Caco-2 (cell line): ENCODE data around the gene L3MBTL4. TPM values are rescaled to one million over a fixed set of nuclear protein-coding genes. Genes with fewer than 3 reads are reported as not detected.

Source experiments
- BruUV-seq: library from RNA; stranded (reverse); fragments of 400-500 nt; replicated peaks from 2 replicates; lab custom pipeline; 2021; lab: Mats Ljungman, UMichigan
- CTCF ChIA-PET: fragments of 300-600 bp; sonication (Branson Sonifier 250); formaldehyde crosslinking; loops from one replicate; lab custom pipeline; 2022; ENCODE audit warnings: antibody characterized with exemption; lab: Charles Lee
- POLR2A ChIA-PET: fragments of 300-600 bp; sonication (Branson Sonifier 250); formaldehyde crosslinking; loops from one replicate; lab custom pipeline; 2022; ENCODE audit warnings: antibody characterized with exemption; lab: Charles Lee
- DNase-seq, 2 experiments: peaks; one replicate each; pipeline versions ENCODE4 v3.0.0 to v3.0.0-alpha.2; 2020 to 2022
- H3K27me3 ChIP-seq: replicated peaks from 2 replicates; pipeline ENCODE4 v1.6.0; 2011; ENCODE audit warnings: low read length; ENCODE audit not compliant: control insufficient read depth, insufficient read depth
- H3K36me3 ChIP-seq: 2 replicates; pipeline ENCODE4 v1.5.1; 2011; ENCODE audit warnings: low read length; ENCODE audit not compliant: control insufficient read depth, insufficient read depth
- H3K4me1 ChIP-seq: fragments of 250-450 bp; sonication (Bioruptor Pico); 2 replicates; pipeline ENCODE4 v1.5.1; 2020; ENCODE audit warnings: mild to moderate bottlenecking
- H3K4me3 ChIP-seq: 2 replicates; pipeline ENCODE4 v1.5.1; 2011; ENCODE audit warnings: low read depth, mild to moderate bottlenecking, control low read depth, low read length
- H3K9me3 ChIP-seq: fragments of 250-450 bp; sonication (Bioruptor Pico); 2 replicates; pipeline ENCODE4 v1.5.1; 2020; ENCODE audit warnings: mild to moderate bottlenecking, moderate library complexity
- H3K27ac Mint-ChIP-seq: one replicate; pipeline ENCODE4 v1.8.0; 2022; ENCODE audit warnings: mixed read lengths; ENCODE audit not compliant: unreplicated experiment
- H3K27me3 Mint-ChIP-seq: one replicate; pipeline ENCODE4 v1.8.0; 2022; ENCODE audit warnings: mixed read lengths; ENCODE audit not compliant: insufficient read depth, unreplicated experiment
- H3K36me3 Mint-ChIP-seq: one replicate; pipeline ENCODE4 v1.8.0; 2022; ENCODE audit warnings: mild to moderate bottlenecking, mixed read lengths; ENCODE audit not compliant: insufficient read depth, unreplicated experiment
- H3K4me1 Mint-ChIP-seq: one replicate; pipeline ENCODE4 v1.8.0; 2022; ENCODE audit warnings: low read depth, mixed read lengths; ENCODE audit not compliant: unreplicated experiment
- H3K4me3 Mint-ChIP-seq: one replicate; pipeline ENCODE4 v1.8.0; 2022; ENCODE audit warnings: mild to moderate bottlenecking, moderate library complexity, mixed read lengths; ENCODE audit not compliant: unreplicated experiment
- H3K9me3 Mint-ChIP-seq: one replicate; pipeline ENCODE4 v1.8.0; 2022; ENCODE audit warnings: mixed read lengths; ENCODE audit not compliant: unreplicated experiment
- intact Hi-C: fragments of 100-400 bp; cut with micrococcal nuclease; formaldehyde crosslinking; loops from one replicate; pipeline ENCODE4 v1.10.0; 2022; ENCODE audit not compliant: unreplicated experiment
- total RNA-seq: library from RNA; stranded (reverse); gene quantifications from 2 replicates; pipeline ENCODE4 v1.2.3, GENCODE V29; 2022
- TF ChIP-seq, protein P1 (sequence below), 2 experiments: fragments of 200-600 bp in 1 of 2; IDR thresholded peaks; 1 replicate in 1 of 2; 2 replicates in 1 of 2; pipeline versions ENCODE4 v1.5.1 to v1.8.0; 2011 to 2022; ENCODE audit warnings: antibody characterized with exemption in 1 of 2, control low read depth in 1 of 2, inconsistent platforms in 1 of 2, low read depth in 1 of 2, low read length in 1 of 2, mild to moderate bottlenecking in 1 of 2, moderate library complexity in 1 of 2; ENCODE audit not compliant: insufficient read depth in 1 of 2, severe bottlenecking in 1 of 2, unreplicated experiment in 1 of 2

L3MBTL4 gene
- total RNA-seq, 1 experiment from 2014 or later, result 0.23 TPM

DNA sequence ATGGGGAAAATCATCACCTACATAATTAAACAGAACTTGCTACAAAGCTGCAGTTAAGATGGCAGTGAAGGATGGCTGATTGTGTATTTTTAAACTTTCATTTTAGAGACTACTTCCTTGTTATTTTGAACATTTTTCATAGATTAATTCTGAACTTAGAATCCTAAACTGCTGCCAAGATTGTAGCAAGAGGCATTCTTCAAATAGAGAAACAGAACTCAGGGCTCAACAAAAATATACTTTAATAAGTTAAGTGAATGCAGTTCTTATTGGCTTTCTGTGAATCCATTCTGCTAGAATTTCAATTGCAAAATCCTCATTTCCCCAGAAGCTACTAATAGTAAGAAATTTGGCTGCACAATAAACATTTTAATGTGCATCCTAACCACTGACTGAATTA is 160.3 kb downstream of the L3MBTL4 start:
- no TSS peak for BruUV-seq
- H3K9me3 ChIP-seq, result 0 out of 2 replicates have a peak, but pooled peaks cover 7% of the 10 kb centered on the region
- no peak for DNase-seq
- no peak overlapping the region for H3K27ac Mint-ChIP-seq
- TF ChIP-seq, protein P1, sequence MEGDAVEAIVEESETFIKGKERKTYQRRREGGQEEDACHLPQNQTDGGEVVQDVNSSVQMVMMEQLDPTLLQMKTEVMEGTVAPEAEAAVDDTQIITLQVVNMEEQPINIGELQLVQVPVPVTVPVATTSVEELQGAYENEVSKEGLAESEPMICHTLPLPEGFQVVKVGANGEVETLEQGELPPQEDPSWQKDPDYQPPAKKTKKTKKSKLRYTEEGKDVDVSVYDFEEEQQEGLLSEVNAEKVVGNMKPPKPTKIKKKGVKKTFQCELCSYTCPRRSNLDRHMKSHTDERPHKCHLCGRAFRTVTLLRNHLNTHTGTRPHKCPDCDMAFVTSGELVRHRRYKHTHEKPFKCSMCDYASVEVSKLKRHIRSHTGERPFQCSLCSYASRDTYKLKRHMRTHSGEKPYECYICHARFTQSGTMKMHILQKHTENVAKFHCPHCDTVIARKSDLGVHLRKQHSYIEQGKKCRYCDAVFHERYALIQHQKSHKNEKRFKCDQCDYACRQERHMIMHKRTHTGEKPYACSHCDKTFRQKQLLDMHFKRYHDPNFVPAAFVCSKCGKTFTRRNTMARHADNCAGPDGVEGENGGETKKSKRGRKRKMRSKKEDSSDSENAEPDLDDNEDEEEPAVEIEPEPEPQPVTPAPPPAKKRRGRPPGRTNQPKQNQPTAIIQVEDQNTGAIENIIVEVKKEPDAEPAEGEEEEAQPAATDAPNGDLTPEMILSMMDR (IDR thresholded peaks at IDR 0.05; ENCODE audit: insufficient read depth in 1 of 2, low read depth in 1 of 2, low read length in 1 of 2, severe bottlenecking in 1 of 2, unreplicated experiment in 1 of 2), result no peak
- intact Hi-C loops, result no loop called here
- H3K9me3 Mint-ChIP-seq, result peaks cover 14% of the 10 kb centered on the region
- H3K36me3 ChIP-seq, result no peaks in the 10 kb centered on the region
- no peaks in the 10 kb centered on the region for H3K4me1 Mint-ChIP-seq
- CTCF ChIA-PET, result no interaction called here
- H3K36me3 Mint-ChIP-seq, result no peaks in the 10 kb centered on the region
- H3K4me1 ChIP-seq, result no peaks in the 10 kb centered on the region
- H3K4me3 Mint-ChIP-seq, result no peak overlapping the region
- POLR2A ChIA-PET, result no interaction called here
- H3K4me3 ChIP-seq, result no peak overlapping the region
- H3K27me3 Mint-ChIP-seq, result peaks cover 34% of the 10 kb centered on the region
- H3K27me3 ChIP-seq, result no peaks in the 10 kb centered on the region

DNA sequence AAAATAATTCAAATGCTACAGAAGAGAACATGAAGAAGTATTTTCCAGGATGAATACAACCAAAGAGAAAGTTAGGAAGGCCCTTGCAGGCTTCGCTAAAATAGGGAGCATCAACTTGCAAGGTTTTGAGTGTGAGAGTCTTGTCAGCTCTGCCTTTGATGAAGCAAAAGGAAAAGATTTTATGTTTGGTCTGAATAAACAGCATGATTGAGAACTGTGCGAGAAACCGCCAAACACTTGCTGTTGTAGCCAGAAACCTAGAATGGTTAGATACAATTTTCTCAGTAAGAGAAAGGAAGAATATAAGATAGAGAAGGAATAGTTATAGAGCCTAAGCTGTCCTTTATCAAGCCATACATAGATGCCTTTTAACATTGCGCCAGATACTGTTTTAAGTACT is 163.6 kb downstream of the L3MBTL4 start:
- no peaks in the 10 kb centered on the region for H3K27me3 ChIP-seq
- H3K36me3 ChIP-seq, result no peaks in the 10 kb centered on the region
- H3K9me3 Mint-ChIP-seq, result no peaks in the 10 kb centered on the region
- no TSS peak for BruUV-seq
- H3K27ac Mint-ChIP-seq, result no peak overlapping the region
- TF ChIP-seq, protein P1 (IDR thresholded peaks at IDR 0.05; ENCODE audit: insufficient read depth in 1 of 2, low read depth in 1 of 2, low read length in 1 of 2, severe bottlenecking in 1 of 2, unreplicated experiment in 1 of 2), result no peak
- H3K4me3 Mint-ChIP-seq, result no peak overlapping the region
- POLR2A ChIA-PET, result no interaction called here
- H3K27me3 Mint-ChIP-seq, result peaks cover 18% of the 10 kb centered on the region
- H3K36me3 Mint-ChIP-seq, result no peaks in the 10 kb centered on the region
- intact Hi-C loops, result no loop called here
- H3K4me1 ChIP-seq, result no peaks in the 10 kb centered on the region
- no peak overlapping the region for H3K4me3 ChIP-seq
- no peaks in the 10 kb centered on the region for H3K4me1 Mint-ChIP-seq
- CTCF ChIA-PET, result no interaction called here
- H3K9me3 ChIP-seq, result 0 out of 2 replicates have a peak, but pooled peaks cover 7% of the 10 kb centered on the region
- DNase-seq, result no peak

DNA sequence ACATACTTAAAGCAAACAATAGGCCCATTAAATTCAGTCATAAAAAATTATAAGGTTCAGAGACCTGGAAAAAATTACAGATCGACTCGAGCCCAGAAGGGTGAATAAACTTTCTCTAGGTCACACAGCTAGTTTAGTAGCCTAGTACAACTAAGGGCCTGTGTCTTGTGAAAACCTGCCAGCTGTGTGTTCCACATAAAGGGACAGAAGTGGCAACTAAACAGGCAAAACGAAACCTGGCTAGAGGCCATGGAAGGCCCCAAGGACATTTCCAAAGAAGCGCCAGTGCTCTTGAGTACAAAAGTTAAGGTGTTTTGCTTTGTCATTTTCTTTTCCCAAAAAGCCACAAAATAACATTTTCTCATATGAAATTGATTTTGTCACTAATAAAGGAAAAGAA is 164.9 kb downstream of the L3MBTL4 start:
- TF ChIP-seq, protein P1 (IDR thresholded peaks at IDR 0.05; ENCODE audit: insufficient read depth in 1 of 2, low read depth in 1 of 2, low read length in 1 of 2, severe bottlenecking in 1 of 2, unreplicated experiment in 1 of 2), result no peak
- Mint-ChIP-seq H3K9me3 (no peaks in the 10 kb centered on the region), H3K36me3 (no peaks in the 10 kb centered on the region), H3K27me3 (peaks cover 13% of the 10 kb centered on the region), H3K27ac (no peak overlapping the region), H3K4me3 (no peak overlapping the region), H3K4me1 (no peaks in the 10 kb centered on the region)
- CTCF ChIA-PET, result no interaction called here
- Histone ChIP-seq H3K27me3 (no peaks in the 10 kb centered on the region), H3K4me1 (no peaks in the 10 kb centered on the region), H3K4me3 (no peak overlapping the region), H3K36me3 (no peaks in the 10 kb centered on the region), H3K9me3 (0 out of 2 replicates have a peak, but pooled peaks cover 7% of the 10 kb centered on the region)
- no TSS peak for BruUV-seq
- DNase-seq, result no peak
- POLR2A ChIA-PET, result no interaction called here
- intact Hi-C loops, result no loop called here
